NCI-H526 (cell line): ENCODE measurements around the gene SPINK6.

Experiments
- DNase-seq, 2 experiments: peaks; one replicate each; lab custom pipeline; 2025; lab: John Stamatoyannopoulos, UW

The SPINK6 gene

GRCh38 chr5:148224117-148224742, 21.4 kb downstream of the SPINK6 start:
- no peak for DNase-seq

DNA sequence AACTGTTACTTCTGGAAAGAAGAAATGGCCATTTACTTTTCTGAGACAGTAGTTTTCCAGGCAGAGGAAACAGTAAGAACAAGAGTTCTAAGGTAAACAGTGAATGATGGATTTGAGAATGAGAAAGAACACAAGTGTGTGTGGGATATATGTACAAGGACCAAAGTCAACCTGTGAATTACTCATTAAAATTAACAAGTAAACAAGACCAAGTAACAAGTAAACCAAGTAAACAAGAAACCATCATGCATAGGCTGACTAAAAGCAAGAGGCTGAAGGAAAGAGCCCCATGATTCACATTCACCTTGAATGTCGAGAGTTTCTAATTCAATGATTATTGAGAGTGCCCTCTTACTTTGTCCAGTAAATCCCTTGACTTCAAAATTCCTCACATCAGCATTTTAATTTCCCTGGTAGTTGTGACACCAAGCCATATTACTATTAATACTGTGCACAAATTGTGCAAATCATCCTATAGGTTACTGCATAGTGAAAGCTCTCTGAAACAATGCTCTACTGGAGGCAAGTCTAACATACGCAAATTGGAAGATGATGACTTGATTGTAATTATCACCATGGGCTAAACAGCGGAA, 25.6 kb downstream of the SPINK6 start:
- no peak for DNase-seq

- DNase-seq, result no peak
These were observed 27.0 kb downstream of the SPINK6 start for GRCh38 chr5:148229840-148230239.

DNA sequence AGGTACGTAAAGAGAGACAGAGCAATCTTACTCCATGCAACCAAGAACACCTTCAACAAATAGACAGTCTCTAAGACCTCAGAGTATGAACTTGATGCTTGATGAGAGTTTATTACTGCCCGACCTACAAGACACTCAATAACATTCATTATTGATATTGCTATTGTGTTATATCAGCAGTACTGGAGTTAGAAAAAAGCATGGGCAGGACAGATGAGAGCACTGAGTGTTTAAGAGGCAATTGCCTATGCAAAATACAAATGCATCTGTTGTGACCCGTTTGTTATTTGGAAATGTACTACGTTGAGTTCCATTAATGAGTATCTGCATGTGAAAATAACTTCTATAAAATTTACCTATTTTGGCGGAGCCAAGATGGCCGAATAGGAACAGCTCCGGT, 27.4 kb downstream of the SPINK6 start:
- DNase-seq, result no peak

DNA sequence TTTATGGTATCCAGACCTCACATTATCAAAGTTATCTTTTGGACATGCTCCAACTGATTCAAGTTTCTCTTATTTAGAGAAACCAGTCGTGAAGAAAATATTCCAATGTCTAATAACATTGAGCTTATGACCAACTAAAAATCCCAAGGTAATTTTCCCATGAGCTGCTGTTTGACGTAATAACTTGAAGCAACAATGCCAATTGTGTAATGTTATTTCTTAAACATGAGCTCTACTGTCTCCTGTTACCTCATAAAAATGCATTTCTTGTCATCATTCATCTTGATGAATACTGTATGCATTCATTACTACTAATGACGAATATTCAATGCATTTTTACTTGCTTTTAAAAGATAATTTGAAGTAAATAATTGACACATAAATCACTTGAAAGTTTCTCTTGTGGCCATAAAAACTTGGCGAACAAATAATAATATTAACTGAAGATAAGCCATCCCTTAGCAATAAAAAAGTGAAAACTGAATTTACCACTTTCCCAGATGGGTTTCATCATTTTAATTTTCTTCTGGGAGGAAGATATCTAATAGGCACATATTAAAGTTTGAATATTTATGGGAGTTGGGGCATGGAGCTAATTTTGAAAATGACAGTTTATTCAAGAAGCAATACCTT, 35.1 kb downstream of the SPINK6 start:
- no peak for DNase-seq

DNA sequence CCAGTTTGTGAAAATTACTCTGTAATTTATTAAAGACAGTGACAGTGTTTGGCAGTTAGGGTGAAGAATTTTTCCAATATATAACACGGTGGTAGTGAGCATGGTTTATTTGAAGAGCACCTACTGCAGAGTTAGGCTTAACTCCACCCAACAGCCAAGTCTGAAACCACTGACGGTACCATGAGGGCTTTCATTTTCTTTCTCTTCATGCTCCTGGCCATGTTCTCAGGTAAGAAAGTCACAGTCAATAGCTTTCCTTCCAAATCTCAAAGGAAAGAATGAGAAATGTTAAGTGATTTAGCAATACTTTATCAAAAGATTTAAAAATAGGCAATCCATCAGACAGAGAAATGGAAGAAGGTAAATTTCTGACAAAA, 35.6 kb downstream of the SPINK6 start, which contains the start of gene MARCOL:
Gene MARCOL, plus strand, starts transcription at position 108 of the 377 bp plus-strand sequence. Its CDS starts 73 bp downstream, at position 181.
- no peak for DNase-seq

DNA sequence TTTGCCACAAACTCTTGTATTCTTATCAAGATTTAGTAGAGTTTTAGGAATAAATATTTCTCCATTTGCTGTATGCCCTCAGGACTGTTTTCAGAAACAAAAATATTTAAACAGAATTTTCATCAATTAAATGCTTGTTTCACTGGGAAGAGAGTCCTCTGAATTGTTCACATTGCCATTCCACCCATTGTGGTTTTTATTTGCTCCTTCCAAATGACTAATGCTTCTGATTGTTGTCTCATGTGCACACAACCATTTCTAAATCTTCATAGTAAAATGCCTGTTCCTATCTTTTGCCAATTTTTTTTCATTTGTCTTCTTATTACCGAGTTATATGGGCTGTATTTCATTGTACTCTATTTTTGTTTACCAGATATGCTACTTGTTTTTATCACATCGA, 46.1 kb downstream of the SPINK6 start:
- no peak for DNase-seq

- no peak for DNase-seq
These were observed 52.6 kb downstream of the SPINK6 start for GRCh38 chr5:148255456-148255855.

DNA sequence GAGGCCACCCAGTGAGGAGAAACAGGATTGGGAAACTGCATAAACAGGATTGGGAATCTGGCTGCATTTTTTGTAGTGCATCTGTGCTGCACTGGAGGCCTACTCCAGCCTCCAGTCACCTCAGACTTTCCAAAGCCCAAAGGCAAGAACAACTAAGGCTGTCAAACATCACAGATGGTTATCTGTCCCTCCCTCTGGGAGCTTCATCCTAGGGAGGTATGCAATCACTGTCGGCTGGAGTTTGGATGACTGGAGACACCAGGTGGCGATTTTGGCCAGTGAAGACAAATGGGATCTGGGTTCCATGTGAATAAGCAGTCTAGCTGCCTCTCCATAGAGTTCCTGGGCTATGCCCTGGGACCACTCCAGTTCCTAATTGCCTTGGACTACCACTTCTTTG, 56.4 kb downstream of the SPINK6 start:
- no peak for DNase-seq

GRCh38 chr5:148261221-148261620, 58.4 kb downstream of the SPINK6 start:
- DNase-seq, result no peak
